BJ (cell line): ENCODE measurements around the gene GALNS. TPM values are rescaled to one million over a fixed set of nuclear protein-coding genes. Genes with fewer than 3 reads are reported as not detected.

Experiments used
- CTCF ChIA-PET: fragments of 350-600 bp; formaldehyde crosslinking; extraction: SDS; loops from one replicate; lab custom pipeline; 2021; ENCODE audit warnings: antibody characterized with exemption, inconsistent platforms; lab: Yijun Ruan, JAX
- POLR2A ChIA-PET: fragments of 300-600 bp; sonication (Branson Sonifier 250); formaldehyde crosslinking; extraction: SDS; loops from one replicate; lab custom pipeline; 2021; ENCODE audit warnings: antibody characterized with exemption; lab: Charles Lee
- DNase-seq: peaks from one replicate; pipeline ENCODE4 v3.0.0-alpha.2; 2011; ENCODE audit warnings: low read depth
- H3K27me3 ChIP-seq: 2 replicates; pipeline ENCODE4 v1.6.0; 2011; ENCODE audit warnings: low read length; ENCODE audit not compliant: control insufficient read depth, insufficient read depth
- H3K36me3 ChIP-seq: 2 replicates; pipeline ENCODE4 v1.5.1; 2011; ENCODE audit warnings: low read length; ENCODE audit not compliant: control insufficient read depth, insufficient read depth
- H3K4me3 ChIP-seq: 2 replicates; pipeline ENCODE4 v1.5.1; 2011; ENCODE audit warnings: low read depth, mild to moderate bottlenecking, control low read depth, low read length
- polyA plus RNA-seq: library from polyadenylated mRNA; depleted of rRNA; stranded (reverse); fragments of >200 nt; gene quantifications from 2 replicates; pipeline ENCODE4 v1.2.3, GENCODE V29; 2011
- TF ChIP-seq, protein P1 (sequence below): IDR thresholded peaks from 2 replicates; pipeline ENCODE4 v1.5.1; 2011; ENCODE audit warnings: low read depth, mild to moderate bottlenecking, control low read depth, inconsistent platforms, low read length, moderate library complexity; ENCODE audit not compliant: insufficient read depth

Gene GALNS
- polyA plus RNA-seq, 1 experiment, result 9.7 TPM

DNA sequence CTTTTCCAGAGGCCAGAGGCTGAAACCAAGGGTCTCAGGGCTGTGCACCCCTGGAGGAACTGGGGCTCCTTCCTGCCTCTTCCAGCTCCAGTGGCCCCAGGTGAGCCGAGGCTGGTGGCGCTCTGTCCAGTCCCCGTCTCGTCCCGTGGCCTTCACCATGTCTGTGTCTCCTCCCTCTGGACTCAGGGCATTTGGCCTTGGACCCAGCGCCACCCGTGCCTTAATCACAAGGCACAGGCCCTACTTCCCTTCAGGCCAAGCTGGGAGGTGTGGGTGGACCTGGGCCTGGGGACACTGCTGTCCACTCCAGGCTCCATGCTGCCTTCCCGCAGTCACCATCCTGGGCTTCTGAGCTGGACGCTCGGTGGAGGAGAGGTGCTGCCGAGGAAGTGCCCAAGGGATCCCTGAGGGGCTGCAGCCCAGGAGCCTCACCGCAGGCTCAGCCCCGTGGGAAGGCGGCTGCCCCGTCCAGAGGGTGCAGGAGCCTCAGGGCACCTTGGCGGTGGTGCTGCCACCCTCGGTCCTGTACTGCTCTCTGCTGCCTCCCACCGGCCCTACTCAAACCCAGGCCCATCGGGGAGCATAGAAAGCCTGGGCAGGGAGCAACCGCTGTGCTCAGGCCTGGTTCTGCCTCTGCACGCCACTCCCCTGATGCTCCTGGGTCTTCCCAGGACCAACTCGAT is 35.4 kb downstream of the GALNS start:
- TF ChIP-seq, protein P1, sequence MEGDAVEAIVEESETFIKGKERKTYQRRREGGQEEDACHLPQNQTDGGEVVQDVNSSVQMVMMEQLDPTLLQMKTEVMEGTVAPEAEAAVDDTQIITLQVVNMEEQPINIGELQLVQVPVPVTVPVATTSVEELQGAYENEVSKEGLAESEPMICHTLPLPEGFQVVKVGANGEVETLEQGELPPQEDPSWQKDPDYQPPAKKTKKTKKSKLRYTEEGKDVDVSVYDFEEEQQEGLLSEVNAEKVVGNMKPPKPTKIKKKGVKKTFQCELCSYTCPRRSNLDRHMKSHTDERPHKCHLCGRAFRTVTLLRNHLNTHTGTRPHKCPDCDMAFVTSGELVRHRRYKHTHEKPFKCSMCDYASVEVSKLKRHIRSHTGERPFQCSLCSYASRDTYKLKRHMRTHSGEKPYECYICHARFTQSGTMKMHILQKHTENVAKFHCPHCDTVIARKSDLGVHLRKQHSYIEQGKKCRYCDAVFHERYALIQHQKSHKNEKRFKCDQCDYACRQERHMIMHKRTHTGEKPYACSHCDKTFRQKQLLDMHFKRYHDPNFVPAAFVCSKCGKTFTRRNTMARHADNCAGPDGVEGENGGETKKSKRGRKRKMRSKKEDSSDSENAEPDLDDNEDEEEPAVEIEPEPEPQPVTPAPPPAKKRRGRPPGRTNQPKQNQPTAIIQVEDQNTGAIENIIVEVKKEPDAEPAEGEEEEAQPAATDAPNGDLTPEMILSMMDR, result no peak
- CTCF ChIA-PET, result interaction anchor here (0.7 to 1.5 kb wide), 2 partner anchors 8 to 10 kb away, joined by 3 read pairs; partner anchors contain the start of gene APRT

DNA sequence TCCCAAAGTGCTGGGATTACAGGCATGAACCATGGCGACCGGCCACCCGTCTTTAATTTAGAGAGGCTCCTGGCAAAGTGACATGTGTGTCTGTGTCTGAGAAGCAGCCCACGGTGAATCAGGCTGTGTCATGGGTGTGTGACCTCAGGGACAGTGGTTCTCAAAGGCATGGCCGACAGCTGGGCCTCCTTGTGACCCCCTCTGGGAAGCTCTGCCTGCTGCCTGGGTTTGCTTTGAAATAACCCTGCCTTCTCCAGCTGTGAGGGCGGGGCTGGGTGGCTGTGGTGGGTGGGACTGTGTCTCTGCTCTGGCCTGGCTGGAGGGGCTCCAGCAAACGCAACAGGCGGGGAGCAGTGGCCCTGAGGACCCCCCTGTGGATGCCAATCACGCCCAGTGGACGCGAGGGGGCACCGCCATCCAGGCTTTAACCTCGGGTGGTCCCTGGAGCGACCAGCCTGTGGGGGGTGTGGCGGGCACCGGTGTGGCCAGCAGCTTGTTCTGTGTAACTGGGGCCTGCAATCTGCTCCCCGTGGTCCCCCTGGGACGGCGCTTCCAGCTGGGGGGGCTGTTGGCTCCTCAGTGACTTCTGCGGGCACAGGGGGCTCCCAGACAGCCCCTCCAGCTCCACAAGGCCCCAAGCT is 36.2 kb downstream of the GALNS start:
- ChIA-PET POLR2A (no interaction called here), CTCF (interaction anchor here (0.7 to 1.5 kb wide), 2 partner anchors 8 to 9 kb away, joined by 3 read pairs; partner anchors contain the start of gene APRT)
- Histone ChIP-seq H3K36me3 (peaks cover 10% of the 10 kb centered on the region), H3K27me3 (no peaks in the 10 kb centered on the region), H3K4me3 (no peak overlapping the region)
- DNase-seq, result no peak
- TF ChIP-seq, protein P1, result no peak

More for the DNA sequence above, 35.4 kb downstream of the GALNS start:
- DNase-seq, result no peak
- POLR2A ChIA-PET, result no interaction called here
- Histone ChIP-seq H3K4me3 (no peak overlapping the region), H3K36me3 (peaks cover 10% of the 10 kb centered on the region), H3K27me3 (no peaks in the 10 kb centered on the region)

DNA sequence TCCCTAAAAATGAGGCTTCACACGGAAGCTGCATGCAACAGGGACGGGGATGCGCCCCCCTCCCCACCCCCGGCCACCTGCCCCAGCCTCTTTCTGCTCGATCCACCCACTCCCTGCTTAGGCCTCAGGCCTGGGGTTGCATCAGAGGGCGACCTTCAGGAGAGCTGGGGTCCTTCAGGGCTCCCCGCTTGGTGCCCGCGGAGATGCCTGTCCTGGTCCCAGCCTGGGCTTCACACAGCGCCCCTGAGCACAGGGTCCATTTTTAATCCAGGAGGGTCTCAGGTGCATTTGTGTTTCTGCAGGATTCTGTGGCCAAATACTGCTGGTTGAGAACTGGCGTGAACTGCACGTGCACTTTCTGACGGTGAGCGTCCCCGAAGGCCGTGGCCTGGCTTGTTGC is 37.6 kb downstream of the GALNS start:
- ChIA-PET CTCF (interaction anchor here (1.3 to 1.5 kb wide), 2 partner anchors 8 to 348 kb away, joined by 3 read pairs; no protein-coding TSS in a partner anchor), POLR2A (no interaction called here)
- Histone ChIP-seq H3K27me3 (no peaks in the 10 kb centered on the region), H3K36me3 (peaks cover 5% of the 10 kb centered on the region), H3K4me3 (no peak overlapping the region)
- DNase-seq, result no peak
- TF ChIP-seq, protein P1, result no peak

DNA sequence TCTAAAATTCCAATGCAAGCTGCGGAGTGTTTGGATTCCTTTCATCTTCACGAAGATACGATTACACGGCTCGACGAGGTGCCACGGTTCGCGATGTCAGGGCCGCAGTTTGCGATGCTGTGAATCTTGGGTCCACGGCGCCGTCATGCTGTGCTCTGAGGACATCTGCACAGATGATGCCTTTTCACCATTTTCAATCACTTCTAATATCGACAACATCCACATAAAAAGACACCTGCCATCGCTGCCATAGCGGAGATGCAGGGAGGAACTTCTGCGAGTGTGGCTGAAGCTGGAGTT is 38.2 kb downstream of the GALNS start:
- H3K36me3 ChIP-seq, result peaks cover 5% of the 10 kb centered on the region
- ChIA-PET CTCF (interaction anchor here (1.3 to 1.9 kb wide), 3 partner anchors 9 to 349 kb away, joined by 3 to 9 read pairs (median 3); no protein-coding TSS in a partner anchor), POLR2A (no interaction called here)
- no peak for DNase-seq
- H3K4me3 ChIP-seq, result no peak overlapping the region
- no peaks in the 10 kb centered on the region for H3K27me3 ChIP-seq
- TF ChIP-seq, protein P1, result no peak

GRCh38 chr16:88817785-88818574 is 38.8 kb downstream of the GALNS start:
- ChIA-PET CTCF (interaction anchor here (1.3 to 1.9 kb wide), 3 partner anchors 9 to 349 kb away, joined by 3 to 9 read pairs (median 3); no protein-coding TSS in a partner anchor), POLR2A (no interaction called here)
- Histone ChIP-seq H3K4me3 (no peak overlapping the region), H3K27me3 (no peaks in the 10 kb centered on the region), H3K36me3 (peaks cover 5% of the 10 kb centered on the region)
- TF ChIP-seq, protein P1, result no peak
- no peak for DNase-seq
